Epithelial cell of proximal tubule (primary cell): Measurements from ENCODE around the gene CSKMT. TPM values are rescaled to one million over a fixed set of nuclear protein-coding genes. Genes with fewer than 3 reads are reported as not detected.

Source experiments
- DNase-seq: peaks from one replicate; pipeline ENCODE4 v3.0.0-alpha.2; 2011; ENCODE audit warnings: low read depth
- H3K4me3 ChIP-seq: 2 replicates; pipeline ENCODE4 v1.5.1; 2011; ENCODE audit warnings: low read depth, mild to moderate bottlenecking, low read length
- CTCF ChIP-seq: conservative IDR thresholded peaks from 2 replicates; pipeline ENCODE4 v1.5.1; 2012; ENCODE audit warnings: low read depth, mild to moderate bottlenecking, low read length
- total RNA-seq: library from RNA; depleted of rRNA; stranded (reverse); fragments of >200 nt; gene quantifications from 2 replicates; pipeline ENCODE4 v1.2.3, GENCODE V29; 2015

Gene CSKMT
- total RNA-seq, 1 donor from 2014 or later: 21.0 TPM

- DNase-seq: no peak
Measured at GRCh38 chr11:62627713-62628112, 37.4 kb upstream of the CSKMT start.

GRCh38 chr11:62632492-62632891 is 32.6 kb upstream of the CSKMT start:
- no peak overlapping the region for H3K4me3 ChIP-seq
- no peak for DNase-seq
- TF ChIP-seq CTCF: no peak

More at GRCh38 chr11:62627713-62628112, 37.4 kb upstream of the CSKMT start:
- TF ChIP-seq CTCF: peak; percentile 17
- H3K4me3 ChIP-seq: no peak overlapping the region

GRCh38 chr11:62644220-62644619 is 20.9 kb upstream of the CSKMT start:
- TF ChIP-seq CTCF: no peak
- no peak for DNase-seq
- no peak overlapping the region for H3K4me3 ChIP-seq

- no peak for TF ChIP-seq CTCF
- peak overlapping the region; percentile 99 for H3K4me3 ChIP-seq
- DNase-seq: no peak
Measured at GRCh38 chr11:62645671-62645945, 19.5 kb upstream of the CSKMT start.

- DNase-seq: peak; percentile 64
- H3K4me3 ChIP-seq: peak within 1 kb of the TSS; percentile 99
- no peak for TF ChIP-seq CTCF
Measured at GRCh38 chr11:62645946-62646824, 18.9 kb upstream of the CSKMT start, which contains the start of gene GANAB. Gene GANAB, minus strand, starts transcription at chr11:62646613. Its CDS starts 14 bp downstream, at chr11:62646599.

GRCh38 chr11:62646825-62647608 is 18.1 kb upstream of the CSKMT start:
- peak overlapping the region; percentile 99 for H3K4me3 ChIP-seq
- no peak for DNase-seq
- no peak for TF ChIP-seq CTCF
